HepG2 (cell line): ENCODE results near the gene CLDND2. TPM values are rescaled to one million over a fixed set of nuclear protein-coding genes. Genes with fewer than 3 reads are reported as not detected.

Experiments used
- GRHL1 ChIP-seq: sonication (generic); formaldehyde crosslinking; conservative IDR thresholded peaks from 2 replicates; pipeline ENCODE4 v1.8.0; 2022; ENCODE audit warnings: missing genetic modification reagents
- IRX3 ChIP-seq: sonication (generic); formaldehyde crosslinking; IDR thresholded peaks from 2 replicates; pipeline ENCODE4 v1.8.1; 2023; ENCODE audit warnings: mild to moderate bottlenecking, low read depth, missing genetic modification reagents, borderline replicate concordance
- KAT7 ChIP-seq: IDR thresholded peaks from 2 replicates; pipeline ENCODE4 v1.6.1; 2018; ENCODE audit warnings: borderline replicate concordance, missing compliant biosample characterization
- MIXL1 ChIP-seq: IDR thresholded peaks from 2 replicates; pipeline ENCODE4 v1.6.1; 2016
- NCOR1 ChIP-seq: fragments of 200-600 bp; sonication (generic); IDR thresholded peaks from 2 replicates; pipeline ENCODE4 v1.7.0; 2017; ENCODE audit warnings: antibody characterized with exemption, low read length, borderline replicate concordance
- REST ChIP-seq, 2 experiments: IDR thresholded peaks; 2 replicates each; pipeline ENCODE4 v1.6.1; 2011 to 2012; ENCODE audit warnings: low read length in 2 of 2, borderline replicate concordance in 1 of 2, low read depth in 1 of 2, mild to moderate bottlenecking in 1 of 2, moderate library complexity in 1 of 2
- SSRP1 ChIP-seq: IDR thresholded peaks from 2 replicates; pipeline ENCODE4 v1.6.1; 2016; ENCODE audit warnings: control low read depth
- UBTF ChIP-seq: sonication (generic); formaldehyde crosslinking; IDR thresholded peaks from 2 replicates; pipeline ENCODE4 v1.4.0; 2020; ENCODE audit warnings: mild to moderate bottlenecking, missing genetic modification reagents
- ZFAT ChIP-seq: sonication (generic); formaldehyde crosslinking; conservative IDR thresholded peaks from 2 replicates; pipeline ENCODE4 v1.8.1; 2023; ENCODE audit warnings: missing genetic modification reagents, inconsistent platforms
- ZFP36L2 ChIP-seq: sonication (generic); formaldehyde crosslinking; IDR thresholded peaks from 2 replicates; pipeline ENCODE4 v1.4.0; 2020; ENCODE audit warnings: missing genetic modification reagents
- ZNF564 ChIP-seq: sonication (generic); formaldehyde crosslinking; IDR thresholded peaks from 2 replicates; pipeline ENCODE4 v1.8.1; 2023; ENCODE audit warnings: mild to moderate bottlenecking, missing genetic modification reagents
- ZNF687 ChIP-seq: sonication (generic); formaldehyde crosslinking; IDR thresholded peaks from 2 replicates; pipeline ENCODE4 v1.5.1; 2020; ENCODE audit warnings: mild to moderate bottlenecking, missing genetic modification reagents, moderate library complexity
- polyA plus RNA-seq, 8 experiments: library from polyadenylated mRNA; depleted of rRNA in 3 of 8; stranded (reverse) in 7 of 8; unstranded in 1 of 8; fragments of >200 nt; fragmentation: Illumina TruSeq in 4 of 8; extraction: Trizol in 4 of 8; gene quantifications; 2 replicates each; pipeline versions ENCODE4 v1.2.1 to v1.2.3, GENCODE V29; 2011 to 2016; ENCODE audit warnings: low read depth in 4 of 8, missing spikeins in 1 of 8, mixed read lengths in 1 of 8; ENCODE audit not compliant: insufficient read depth in 1 of 8
- total RNA-seq, 5 experiments: library from RNA; depleted of rRNA; stranded (reverse); fragments of >200 nt; fragmentation: Illumina TruSeq; extraction: Trizol; gene quantifications; 2 replicates each; pipeline ENCODE4 v1.2.3, GENCODE V29; 2016; ENCODE audit warnings: low read depth in 1 of 5
- TF ChIP-seq, protein P1 (sequence below): sonication (generic); formaldehyde crosslinking; IDR thresholded peaks from 2 replicates; pipeline ENCODE4 v1.4.0; 2020; ENCODE audit warnings: missing genetic modification reagents

Gene CLDND2
- total and polyA plus RNA-seq, 2 of the 13 experiments (the other 11 are each of a cell fraction or from before 2014, with no cell fraction given) = 0.84 to 1.8 TPM

GRCh38 chr19:51366389-51367254 is 2.2 kb downstream of the CLDND2 start (continued):
- TF ChIP-seq, protein P1, sequence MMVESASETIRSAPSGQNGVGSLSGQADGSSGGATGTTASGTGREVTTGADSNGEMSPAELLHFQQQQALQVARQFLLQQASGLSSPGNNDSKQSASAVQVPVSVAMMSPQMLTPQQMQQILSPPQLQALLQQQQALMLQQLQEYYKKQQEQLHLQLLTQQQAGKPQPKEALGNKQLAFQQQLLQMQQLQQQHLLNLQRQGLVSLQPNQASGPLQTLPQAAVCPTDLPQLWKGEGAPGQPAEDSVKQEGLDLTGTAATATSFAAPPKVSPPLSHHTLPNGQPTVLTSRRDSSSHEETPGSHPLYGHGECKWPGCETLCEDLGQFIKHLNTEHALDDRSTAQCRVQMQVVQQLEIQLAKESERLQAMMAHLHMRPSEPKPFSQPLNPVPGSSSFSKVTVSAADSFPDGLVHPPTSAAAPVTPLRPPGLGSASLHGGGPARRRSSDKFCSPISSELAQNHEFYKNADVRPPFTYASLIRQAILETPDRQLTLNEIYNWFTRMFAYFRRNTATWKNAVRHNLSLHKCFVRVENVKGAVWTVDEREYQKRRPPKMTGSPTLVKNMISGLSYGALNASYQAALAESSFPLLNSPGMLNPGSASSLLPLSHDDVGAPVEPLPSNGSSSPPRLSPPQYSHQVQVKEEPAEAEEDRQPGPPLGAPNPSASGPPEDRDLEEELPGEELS (CRISPR knock-in tag) = peak; percentile 36; the same call in 1 of the 2 replicates
- peak; percentile 59; the same call in 1 of the 2 replicates for TF ChIP-seq IRX3 (CRISPR knock-in tag)
- TF ChIP-seq ZFP36L2 (CRISPR knock-in tag) = no peak
- TF ChIP-seq NCOR1 = no peak; the same call in 1 of the 2 replicates
- TF ChIP-seq SSRP1 = peak; percentile 99
- TF ChIP-seq KAT7 = peak; percentile 54; the same call in 1 of the 2 replicates
- TF ChIP-seq ZNF564 = peak; percentile 58; the same call in 1 of the 2 replicates
- no peak for TF ChIP-seq GRHL1
- TF ChIP-seq MIXL1 = no peak
- TF ChIP-seq UBTF (CRISPR knock-in tag) = peak; percentile 16; the same call in 1 of the 2 replicates
- TF ChIP-seq REST (IDR thresholded peaks at IDR 0.05; ENCODE audit: borderline replicate concordance in 1 of 2, low read depth in 1 of 2, low read length in 2 of 2) = no peak
- TF ChIP-seq ZNF687 (CRISPR knock-in tag) = peak; percentile 75
- no peak for TF ChIP-seq ZFAT (CRISPR knock-in tag)
